G401 (cell line): ENCODE results near the gene ADGRD1. TPM values are rescaled to one million over a fixed set of nuclear protein-coding genes. Genes with fewer than 3 reads are reported as not detected.

ENCODE experiments used
- DNase-seq: peaks from one replicate; pipeline ENCODE4 v3.0.0-alpha.2; 2015; ENCODE audit warnings: low spot score
- in situ Hi-C: cut with HindIII; loops from 2 replicates; pipeline ENCODE4 v1.10.0; 2016; ENCODE audit warnings: low sequenced_read_pairs, mixed read lengths
- total RNA-seq: library from RNA; depleted of rRNA; stranded (reverse); fragments of >200 nt; shearing (Covaris generic); gene quantifications from 2 replicates; pipeline ENCODE4 v1.2.3, GENCODE V29; 2014

Gene ADGRD1
- total RNA-seq, 1 experiment from 2014 or later, result 0.51 TPM

- DNase-seq, result no peak
- in situ Hi-C loops, result no loop called here
Observed at GRCh38 chr12:131090274-131091210, 136.8 kb downstream of the ADGRD1 start.

- in situ Hi-C loops, result no loop called here
- DNase-seq, result no peak
Observed at GRCh38 chr12:131091413-131091975, 137.8 kb downstream of the ADGRD1 start.

- DNase-seq, result no peak
- in situ Hi-C loops, result no loop called here
Observed at GRCh38 chr12:131091976-131092691, 138.4 kb downstream of the ADGRD1 start.

GRCh38 chr12:131092901-131093603 lies 139.3 kb downstream of the ADGRD1 start:
- in situ Hi-C loops, result no loop called here
- no peak for DNase-seq

DNA sequence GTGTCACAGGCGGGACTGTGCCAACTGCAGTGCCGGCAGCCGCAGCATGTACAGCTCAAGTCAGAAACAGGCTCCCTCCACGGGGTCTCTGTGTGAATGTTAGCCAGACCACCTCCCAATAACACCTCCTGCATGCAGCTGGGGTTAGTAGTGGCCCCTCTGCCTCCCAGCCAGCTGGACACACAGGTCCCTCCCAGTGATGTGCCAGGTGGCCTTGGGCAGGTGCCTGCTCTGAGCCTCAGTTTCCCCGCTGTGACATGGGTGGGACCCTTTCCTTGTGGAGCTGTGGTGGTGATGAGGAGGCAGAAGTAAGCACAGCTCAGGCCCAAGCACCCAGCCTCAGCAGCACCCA lies 139.9 kb downstream of the ADGRD1 start:
- DNase-seq, result no peak
- in situ Hi-C loops, result no loop called here

DNA sequence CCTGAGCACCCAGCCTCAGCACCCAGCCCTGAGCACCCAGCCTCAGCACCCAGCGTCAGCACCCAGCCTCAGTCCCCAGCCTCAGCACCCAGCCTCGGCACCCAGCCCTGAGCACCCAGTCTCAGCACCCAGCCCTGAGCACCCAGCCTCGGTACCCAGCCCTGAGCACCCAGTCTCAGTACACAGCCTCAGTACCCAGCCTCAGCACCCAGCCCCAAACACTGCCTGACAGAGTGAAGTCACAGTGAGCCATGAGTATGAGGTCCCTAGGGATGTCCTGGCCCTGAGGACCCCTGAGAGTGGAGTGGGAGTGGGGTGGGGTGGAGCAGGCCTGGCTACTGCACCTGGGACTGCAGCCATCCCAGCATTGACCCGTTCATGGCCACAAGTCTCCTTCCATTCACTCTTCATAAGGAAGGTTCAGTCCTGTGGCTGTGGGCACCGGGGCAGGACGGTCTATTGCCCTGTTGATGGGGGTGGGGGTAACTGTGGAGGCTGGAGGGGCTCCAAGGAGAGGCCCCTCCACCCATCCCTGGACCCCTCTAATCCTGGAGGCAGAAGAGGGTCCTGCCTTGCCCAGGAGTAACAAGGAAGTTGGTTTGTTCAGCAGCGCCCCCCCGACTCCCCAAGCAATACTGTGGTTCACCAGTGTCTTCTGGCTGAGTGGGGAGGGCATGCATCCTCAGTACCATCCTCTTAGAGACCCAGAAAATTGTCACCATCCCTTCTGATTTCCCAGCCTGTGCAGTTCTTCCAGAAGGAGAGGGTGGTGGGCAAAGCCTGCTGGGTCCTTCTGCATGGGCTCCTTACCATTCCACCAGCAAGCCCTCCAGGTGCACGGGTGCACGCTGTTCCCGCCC lies 140.5 kb downstream of the ADGRD1 start:
- DNase-seq, result no peak

DNA sequence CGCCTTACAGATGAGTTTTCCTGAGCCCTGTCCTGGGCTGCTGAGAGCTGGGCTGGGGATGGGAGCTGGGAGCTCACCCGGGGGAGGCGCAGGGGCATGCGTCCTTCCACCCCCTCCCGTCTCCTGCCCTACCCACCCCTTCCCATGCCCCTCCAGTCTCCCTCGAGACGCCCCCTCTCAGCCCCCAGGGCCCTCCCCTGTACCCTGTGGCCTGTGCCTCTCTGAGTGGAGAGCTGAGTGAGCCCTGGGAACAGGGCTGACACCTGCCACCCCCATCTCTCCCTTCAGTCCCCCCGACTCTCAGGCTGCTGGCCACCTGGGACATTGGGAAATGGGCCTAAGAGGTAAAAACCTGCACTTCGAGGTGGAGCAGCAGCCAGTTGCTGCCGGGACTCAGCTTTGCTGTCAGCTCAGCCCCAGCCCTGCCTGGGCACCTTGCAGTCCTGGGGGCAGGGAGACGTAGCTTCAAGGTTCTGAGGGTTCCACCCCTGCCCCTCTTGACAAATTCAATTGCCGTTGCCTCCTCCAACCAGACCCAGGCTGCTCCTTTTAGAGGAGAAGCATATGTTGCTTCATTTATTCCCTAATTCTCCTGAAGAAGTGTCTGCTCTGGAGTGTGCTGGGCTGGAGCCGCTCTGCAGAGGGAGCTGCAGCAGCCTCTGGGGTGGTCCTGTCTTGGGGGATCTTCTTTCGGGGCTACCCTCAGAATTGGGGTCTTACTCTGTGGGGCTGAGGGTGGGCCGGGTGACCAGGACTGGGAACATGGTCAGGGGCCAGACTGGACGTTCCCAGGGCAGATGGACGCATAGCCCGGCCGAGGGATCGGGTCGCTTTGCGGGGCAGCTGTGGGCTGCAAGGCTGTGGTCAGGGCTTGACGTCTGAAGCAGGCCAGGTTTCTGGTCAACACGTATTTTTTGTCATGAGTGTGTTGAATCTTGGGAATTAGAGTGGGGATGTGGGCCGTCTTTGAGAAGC lies 141.4 kb downstream of the ADGRD1 start:
- DNase-seq, result no peak
- in situ Hi-C loops, result no loop called here

More for the DNA sequence above, 140.5 kb downstream of the ADGRD1 start:
- in situ Hi-C loops, result no loop called here

DNA sequence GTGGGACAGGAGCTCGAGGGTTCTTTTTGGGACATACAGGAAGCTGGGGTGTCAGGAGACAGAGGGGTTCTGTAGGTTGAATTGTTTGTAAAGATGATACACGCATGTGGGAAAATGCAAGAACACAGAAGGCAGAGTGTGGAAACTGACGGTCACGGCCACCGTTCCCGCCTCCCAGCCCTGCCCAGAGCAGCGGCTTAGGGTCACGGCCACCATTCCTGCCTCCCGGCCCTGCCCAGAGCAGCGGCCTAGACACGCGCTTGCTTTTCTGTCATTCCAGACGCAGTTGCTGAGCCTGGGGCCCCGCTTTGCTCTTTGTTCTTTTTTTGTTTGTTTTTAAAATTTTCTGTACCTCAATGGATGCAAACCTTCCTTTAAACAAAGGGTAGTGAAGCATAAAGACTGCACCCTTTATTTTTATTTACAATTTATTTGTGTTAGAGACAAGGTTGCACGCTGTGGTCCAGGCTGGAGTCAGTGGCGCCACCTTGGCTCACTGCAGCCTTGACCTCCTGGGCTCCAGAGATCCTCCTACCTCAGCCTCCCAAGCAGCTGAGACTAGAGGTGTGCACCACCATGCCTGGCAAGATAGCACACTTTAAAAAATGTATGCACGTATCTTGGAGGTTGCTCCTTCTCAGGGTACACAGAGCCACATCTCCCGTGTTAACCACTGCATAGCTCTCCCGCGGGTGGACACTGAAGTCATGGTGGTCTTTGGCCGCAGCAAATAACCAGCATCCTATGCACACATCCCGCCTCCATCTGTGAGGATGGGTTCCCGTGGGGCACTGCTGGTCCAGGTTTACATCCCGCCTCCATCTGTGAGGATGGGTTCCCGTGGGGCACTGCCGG lies 142.3 kb downstream of the ADGRD1 start:
- DNase-seq, result no peak
- in situ Hi-C loops, result no loop called here

DNA sequence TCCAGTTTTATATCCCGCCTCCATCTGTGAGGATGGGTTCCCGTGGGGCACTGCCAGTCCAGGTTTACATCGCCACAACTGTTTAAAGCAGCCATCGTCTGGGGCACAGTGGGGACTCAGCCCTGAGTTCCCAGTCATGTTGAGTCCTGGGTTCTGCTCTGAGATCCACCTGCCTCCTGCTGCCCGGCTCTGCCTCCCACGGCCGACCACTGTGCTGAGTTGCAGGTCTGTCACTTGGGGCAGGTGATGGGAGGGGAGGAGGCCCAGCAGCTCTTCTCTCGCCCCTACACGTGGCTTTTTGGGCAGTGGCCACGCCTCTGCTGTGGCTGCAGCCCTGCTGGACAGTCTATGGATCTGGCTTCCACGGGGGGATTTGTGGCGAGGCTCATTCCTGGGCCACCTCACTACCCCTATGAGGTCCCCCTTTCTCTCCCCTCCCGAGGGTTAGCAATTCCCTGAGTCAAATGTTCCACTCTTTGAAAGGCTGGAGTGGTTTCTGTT lies 143.0 kb downstream of the ADGRD1 start:
- no peak for DNase-seq
- in situ Hi-C loops, result no loop called here

- in situ Hi-C loops, result no loop called here
- DNase-seq, result peak; percentile 75
Observed at GRCh38 chr12:131097202-131098177, 143.8 kb downstream of the ADGRD1 start.

GRCh38 chr12:131098178-131098981 lies 144.7 kb downstream of the ADGRD1 start:
- no peak for DNase-seq
- in situ Hi-C loops, result no loop called here

DNA sequence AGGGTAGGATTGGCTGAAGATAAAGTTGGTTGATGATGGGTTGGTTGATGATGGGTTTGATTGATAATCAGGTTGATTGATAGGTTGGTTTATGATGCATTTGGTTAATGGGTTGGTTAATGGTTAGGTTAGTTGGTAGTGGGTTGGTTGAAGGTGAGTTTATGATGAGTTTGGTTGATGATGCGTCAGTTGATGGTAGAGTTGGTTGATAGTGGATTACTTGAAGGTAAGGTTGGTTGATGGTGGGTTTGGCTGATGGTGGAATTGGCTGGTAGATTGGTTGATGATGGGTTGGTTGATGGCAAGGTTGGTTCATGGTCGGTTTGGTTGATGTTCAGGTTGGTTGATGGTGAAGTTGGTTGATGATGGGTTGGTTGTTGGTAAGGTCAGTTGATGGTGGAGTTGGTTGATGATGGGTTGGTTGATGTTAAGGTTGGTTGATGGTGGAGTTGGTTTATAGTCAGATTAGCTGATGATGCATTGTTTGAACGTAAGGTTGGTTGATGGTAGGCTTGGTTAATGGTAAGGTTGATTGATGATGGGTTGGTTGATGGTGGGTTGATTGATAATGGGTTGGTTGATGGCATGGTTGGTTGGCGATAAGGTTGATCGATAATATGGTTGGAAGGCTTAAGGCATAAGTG lies 146.4 kb downstream of the ADGRD1 start:
- DNase-seq, result no peak
- in situ Hi-C loops, result no loop called here

DNA sequence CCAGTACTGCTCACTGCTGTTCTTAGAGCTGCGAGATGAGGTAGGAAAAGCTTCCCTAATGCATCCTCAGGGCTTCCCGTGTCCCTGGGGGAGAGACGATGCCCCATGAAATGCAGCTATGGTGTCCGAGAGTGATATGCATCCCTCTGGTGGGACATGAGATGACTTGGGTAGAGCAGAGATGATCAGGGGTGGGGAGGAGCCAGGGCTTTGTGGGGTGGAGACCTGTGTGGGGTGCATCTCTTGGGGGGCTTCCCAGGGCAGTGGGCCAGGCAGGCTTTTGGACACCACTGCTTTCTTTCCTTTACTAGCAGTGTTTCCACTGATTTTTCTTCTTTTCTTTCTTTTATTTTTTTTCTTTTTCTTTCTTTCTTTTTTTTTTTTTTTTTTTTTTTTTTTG lies 147.3 kb downstream of the ADGRD1 start:
- DNase-seq, result no peak
- in situ Hi-C loops, result no loop called here
